ENCODE data around the gene AFAP1. TPM values are rescaled to one million over a fixed set of nuclear protein-coding genes. Genes with fewer than 3 reads are reported as not detected.

AFAP1 gene
- total and polyA plus RNA-seq, 2 of the 4 experiments (the other 2 are of a cell fraction): 48.2 to 80.9 TPM

GRCh38 chr4:7771541-7772507 is 167.8 kb downstream of the AFAP1 start:
- peaks cover 91% of the 10 kb centered on the region for H3K36me3 ChIP-seq (ENCODE audit: control insufficient read depth, insufficient read depth, low read length)
- no TSS peak for BruUV-seq (replicated peaks)
- no peak for DNase-seq
- H3K27ac ChIP-seq (ENCODE audit: insufficient read depth, low read length): no peak overlapping the region
- H3K9me3 ChIP-seq (ENCODE audit: control insufficient read depth, insufficient read depth, low read length): no peaks in the 10 kb centered on the region
- ChIA-PET POLR2A (ENCODE audit: unreplicated experiment) (no interaction called here), CTCF (no interaction called here)
- H4K5ac ChIP-seq (ENCODE audit: low read depth, low read length): no peak overlapping the region
- in situ Hi-C loops (cut with MboI; ENCODE audit: low sequenced_read_pairs): no loop called here
- no peak overlapping the region for H3K14ac ChIP-seq (replicated peaks; ENCODE audit: low read depth, low read length)
- ATAC-seq (ENCODE audit: low read depth): no peak
- intact Hi-C loops (cut with micrococcal nuclease): loop anchor here (2.0 kb wide), 1 partner anchor 215 kb away; no protein-coding TSS in a partner anchor
- H3K27me3 ChIP-seq (ENCODE audit: control insufficient read depth, insufficient read depth, low read length): no peaks in the 10 kb centered on the region
- no peak overlapping the region for H2BK120ac ChIP-seq (ENCODE audit: low read depth, low read length)
- peaks cover 17 to 83% of the 10 kb centered on the region in 2 experiments for H3K79me1 ChIP-seq (ENCODE audit: low read depth in 1 of 2, low read length in 2 of 2)
- H2AK5ac ChIP-seq (ENCODE audit: low read depth, low read length): no peak overlapping the region
- H4K20me1 ChIP-seq (ENCODE audit: insufficient read depth, low read length): peaks cover 43% of the 10 kb centered on the region
- H2BK5ac ChIP-seq (ENCODE audit: low read depth, low read length, poor library complexity, severe bottlenecking): no peak overlapping the region
- H3K23ac ChIP-seq (ENCODE audit: low read depth, low read length): no peak overlapping the region
- H3K4me3 ChIP-seq (ENCODE audit: insufficient read depth, low read depth, low read length): no peak overlapping the region
- TF ChIP-seq RCOR1 (IDR thresholded peaks at IDR 0.05; ENCODE audit: insufficient replicate concordance, low read length): no peak
- TF ChIP-seq CEBPB (IDR thresholded peaks at IDR 0.05; ENCODE audit: low read depth, low read length): no peak
- no peak for TF ChIP-seq SMC3 (IDR thresholded peaks at IDR 0.05; ENCODE audit: low read depth, low read length)
- H2AK9ac ChIP-seq (replicated peaks; ENCODE audit: low read depth, low read length, poor library complexity): peak overlapping the region; percentile 67
- H3K4me1 ChIP-seq (ENCODE audit: control insufficient read depth, insufficient read depth, low read length): no peaks in the 10 kb centered on the region
- no peak overlapping the region for H2BK20ac ChIP-seq (ENCODE audit: low read depth, low read length)
- H3K4me2 ChIP-seq (ENCODE audit: low read depth, low read length): no peak overlapping the region
- H3K56ac ChIP-seq (ENCODE audit: extremely low read depth, insufficient read depth, low read length): no peak overlapping the region
- no peak overlapping the region for H3K9ac ChIP-seq (ENCODE audit: low read depth, low read length)
- H3K4ac ChIP-seq (ENCODE audit: low read depth, low read length): no peak overlapping the region
- no peaks in the 10 kb centered on the region for H3K9me1 ChIP-seq (ENCODE audit: insufficient read depth, low read length)
- no peak overlapping the region for H2AFZ ChIP-seq (replicated peaks; ENCODE audit: low read length, poor library complexity)
- no peak overlapping the region for H2BK15ac ChIP-seq (ENCODE audit: low read depth, low read length)
- dilution Hi-C loops (cut with HindIII; ENCODE audit: low sequenced_read_pairs, unreplicated experiment): no loop called here
- 67% methylated on average over 9 of the region's 26 CpGs; no CpG with 5 or more reads in 1 of the 2 experiments for WGBS, 2 experiments (ENCODE audit: extremely low coverage in 2 of 2, insufficient read length in 1 of 2)
- H3K18ac ChIP-seq (ENCODE audit: low read depth, low read length): no peak overlapping the region
- H4K8ac ChIP-seq (ENCODE audit: low read depth in 2 of 2, low read length in 2 of 2): no peak overlapping the region
- H4K91ac ChIP-seq (ENCODE audit: insufficient read depth, low read depth, low read length): no peak overlapping the region

All from IMR-90 (cell line).